SW 1271 (cell line): ENCODE measurements around the gene HIVEP1.

Experiments used
- DNase-seq, 2 experiments: peaks; one replicate each; lab custom pipeline; 2025; lab: John Stamatoyannopoulos, UW

Gene HIVEP1

GRCh38 chr6:12048609-12049008, 36.5 kb downstream of the HIVEP1 start:
- no peak for DNase-seq

- no peak for DNase-seq
Measured at GRCh38 chr6:12049165-12049564, 37.1 kb downstream of the HIVEP1 start.

- DNase-seq: no peak
Measured at GRCh38 chr6:12051861-12052368, 39.8 kb downstream of the HIVEP1 start.

- no peak for DNase-seq
Measured at GRCh38 chr6:12058172-12058961, 46.3 kb downstream of the HIVEP1 start.

GRCh38 chr6:12060780-12061609, 48.9 kb downstream of the HIVEP1 start:
- no peak for DNase-seq

- no peak for DNase-seq
Measured at GRCh38 chr6:12062605-12063004, 50.5 kb downstream of the HIVEP1 start.

GRCh38 chr6:12064131-12064530, 52.0 kb downstream of the HIVEP1 start:
- no peak for DNase-seq

- no peak for DNase-seq
Measured at GRCh38 chr6:12064538-12065071, 52.5 kb downstream of the HIVEP1 start.

- DNase-seq: no peak
Measured at GRCh38 chr6:12065321-12066140, 53.4 kb downstream of the HIVEP1 start.

- no peak for DNase-seq
Measured at GRCh38 chr6:12066297-12066696, 54.2 kb downstream of the HIVEP1 start.

- DNase-seq: no peak
Measured at GRCh38 chr6:12068899-12069557, 56.9 kb downstream of the HIVEP1 start.

- no peak for DNase-seq
Measured at GRCh38 chr6:12069891-12070529, 57.9 kb downstream of the HIVEP1 start.

- no peak for DNase-seq
Measured at GRCh38 chr6:12071064-12071615, 59.0 kb downstream of the HIVEP1 start.

GRCh38 chr6:12075067-12075563, 63.0 kb downstream of the HIVEP1 start:
- DNase-seq: no peak

- no peak for DNase-seq
Measured at GRCh38 chr6:12077021-12077710, 65.1 kb downstream of the HIVEP1 start.

- DNase-seq: no peak
Measured at GRCh38 chr6:12078014-12078413, 65.9 kb downstream of the HIVEP1 start.

GRCh38 chr6:12081771-12082170, 69.7 kb downstream of the HIVEP1 start:
- no peak for DNase-seq

- DNase-seq: no peak
Measured at GRCh38 chr6:12082368-12082767, 70.3 kb downstream of the HIVEP1 start.

GRCh38 chr6:12083302-12083701, 71.2 kb downstream of the HIVEP1 start:
- DNase-seq: no peak

- no peak for DNase-seq
Measured at GRCh38 chr6:12083763-12084162, 71.7 kb downstream of the HIVEP1 start.
